HepG2 (cell line): ENCODE results near the gene BIRC6. TPM values are rescaled to one million over a fixed set of nuclear protein-coding genes. Genes with fewer than 3 reads are reported as not detected.

Experiments
- ARHGAP35 ChIP-seq: sonication (generic); formaldehyde crosslinking; IDR thresholded peaks from 2 replicates; pipeline ENCODE4 v1.9.0; 2022; ENCODE audit warnings: mild to moderate bottlenecking, inconsistent platforms, moderate library complexity, missing genetic modification reagents, borderline replicate concordance
- ATRX ChIP-seq: sonication (generic); formaldehyde crosslinking; IDR thresholded peaks from 2 replicates; pipeline ENCODE4 v1.4.0; 2020; ENCODE audit warnings: missing genetic modification reagents, borderline replicate concordance
- CBX5 ChIP-seq: sonication (generic); formaldehyde crosslinking; IDR thresholded peaks from 2 replicates; pipeline ENCODE4 v1.4.0; 2020; ENCODE audit warnings: missing genetic modification reagents, borderline replicate concordance
- HCFC1 ChIP-seq: fragments of 150-350 bp; IDR thresholded peaks from 2 replicates; pipeline ENCODE4 v1.6.1; 2014; ENCODE audit warnings: low read depth, low read length
- HIC2 ChIP-seq: sonication (generic); formaldehyde crosslinking; IDR thresholded peaks from 2 replicates; pipeline ENCODE4 v1.9.0; 2022; ENCODE audit warnings: low read depth, missing genetic modification reagents
- HOMEZ ChIP-seq: IDR thresholded peaks from 2 replicates; pipeline ENCODE4 v1.6.1; 2016; ENCODE audit warnings: low read depth
- ISL2 ChIP-seq: sonication (generic); formaldehyde crosslinking; IDR thresholded peaks from 2 replicates; pipeline ENCODE4 v1.5.0; 2020; ENCODE audit warnings: missing genetic modification reagents
- MAFK ChIP-seq, 2 experiments: IDR thresholded peaks in 1 of 2; conservative IDR thresholded peaks in 1 of 2; 2 replicates each; pipeline ENCODE4 v1.6.1; 2011; ENCODE audit warnings: improper control_type of control experiment in 2 of 2, low read length in 2 of 2
- MTA3 ChIP-seq: sonication (generic); formaldehyde crosslinking; IDR thresholded peaks from 2 replicates; pipeline ENCODE4 v1.4.0; 2020; ENCODE audit warnings: missing genetic modification reagents
- NR1H2 ChIP-seq: sonication (generic); formaldehyde crosslinking; IDR thresholded peaks from 2 replicates; pipeline ENCODE4 v1.8.1; 2022; ENCODE audit warnings: low read depth, missing genetic modification reagents, borderline replicate concordance
- SRSF4 ChIP-seq: fragments of 200-400 bp; formaldehyde crosslinking; IDR thresholded peaks from one replicate; pipeline ENCODE4 v1.6.1; 2018; ENCODE audit warnings: mild to moderate bottlenecking, low read depth, low read length, moderate library complexity; ENCODE audit not compliant: poor library complexity, severe bottlenecking
- ZBTB7B ChIP-seq: sonication (generic); formaldehyde crosslinking; IDR thresholded peaks from 2 replicates; pipeline ENCODE4 v1.4.0; 2020; ENCODE audit warnings: missing genetic modification reagents
- ZNF160 ChIP-seq: sonication (generic); formaldehyde crosslinking; IDR thresholded peaks from 2 replicates; pipeline ENCODE4 v1.8.0; 2022; ENCODE audit warnings: mild to moderate bottlenecking, inconsistent platforms, missing genetic modification reagents
- ZNF281 ChIP-seq: sonication (generic); formaldehyde crosslinking; IDR thresholded peaks from 2 replicates; pipeline ENCODE4 v1.4.0; 2020; ENCODE audit warnings: missing genetic modification reagents, borderline replicate concordance
- ZNF337 ChIP-seq: sonication (generic); formaldehyde crosslinking; IDR thresholded peaks from 2 replicates; pipeline ENCODE4 v1.5.1; 2020; ENCODE audit warnings: missing genetic modification reagents, low read depth, mild to moderate bottlenecking, borderline replicate concordance
- ZNF549 ChIP-seq: sonication (generic); formaldehyde crosslinking; IDR thresholded peaks from 2 replicates; pipeline ENCODE4 v1.5.0; 2020; ENCODE audit warnings: missing genetic modification reagents
- ZNF614 ChIP-seq: IDR thresholded peaks from 2 replicates; pipeline ENCODE4 v1.6.1; 2018; ENCODE audit warnings: missing biosample characterization, missing genetic modification reagents, inconsistent platforms, borderline replicate concordance
- ZNF850 ChIP-seq: sonication (generic); formaldehyde crosslinking; conservative IDR thresholded peaks from 2 replicates; pipeline ENCODE4 v1.9.0; 2021; ENCODE audit warnings: mild to moderate bottlenecking, missing genetic modification reagents
- polyA plus RNA-seq, 8 experiments: library from polyadenylated mRNA; depleted of rRNA in 3 of 8; stranded (reverse) in 7 of 8; unstranded in 1 of 8; fragments of >200 nt; fragmentation: Illumina TruSeq in 4 of 8; extraction: Trizol in 4 of 8; gene quantifications; 2 replicates each; pipeline versions ENCODE4 v1.2.1 to v1.2.3, GENCODE V29; 2011 to 2016; ENCODE audit warnings: low read depth in 4 of 8, missing spikeins in 1 of 8, mixed read lengths in 1 of 8; ENCODE audit not compliant: insufficient read depth in 1 of 8
- total RNA-seq, 5 experiments: library from RNA; depleted of rRNA; stranded (reverse); fragments of >200 nt; fragmentation: Illumina TruSeq; extraction: Trizol; gene quantifications; 2 replicates each; pipeline ENCODE4 v1.2.3, GENCODE V29; 2016; ENCODE audit warnings: low read depth in 1 of 5
- TF ChIP-seq, protein P1 (sequence below): IDR thresholded peaks from 2 replicates; pipeline ENCODE4 v1.6.1; 2012; ENCODE audit warnings: inconsistent platforms
- TF ChIP-seq, protein P2 (sequence below): sonication (generic); formaldehyde crosslinking; IDR thresholded peaks from 2 replicates; pipeline ENCODE4 v1.4.0; 2020; ENCODE audit warnings: missing genetic modification reagents, low read depth, mild to moderate bottlenecking, borderline replicate concordance
- TF ChIP-seq, protein P3 (sequence below): sonication (generic); formaldehyde crosslinking; IDR thresholded peaks from 2 replicates; pipeline ENCODE4 v1.4.0; 2020; ENCODE audit warnings: missing genetic modification reagents; ENCODE audit errors: not compliant biosample characterization

Gene BIRC6
- total and polyA plus RNA-seq, 2 of the 13 experiments (the other 11 are each of a cell fraction or from before 2014, with no cell fraction given), result 65.6 to 120 TPM

- no peak for TF ChIP-seq HIC2 (CRISPR knock-in tag)
- TF ChIP-seq ISL2, result peak; percentile 36; the same call in 1 of the 2 replicates
- TF ChIP-seq ATRX (CRISPR knock-in tag), result no peak
- peak; percentile 48; the same call in 1 of the 2 replicates for TF ChIP-seq HCFC1
- TF ChIP-seq ARHGAP35 (CRISPR knock-in tag), result no peak
- peak; percentile 83 for TF ChIP-seq ZNF614 (CRISPR knock-in tag)
- TF ChIP-seq, protein P1, sequence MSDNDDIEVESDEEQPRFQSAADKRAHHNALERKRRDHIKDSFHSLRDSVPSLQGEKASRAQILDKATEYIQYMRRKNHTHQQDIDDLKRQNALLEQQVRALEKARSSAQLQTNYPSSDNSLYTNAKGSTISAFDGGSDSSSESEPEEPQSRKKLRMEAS, result peak; percentile 99
- TF ChIP-seq, protein P2, sequence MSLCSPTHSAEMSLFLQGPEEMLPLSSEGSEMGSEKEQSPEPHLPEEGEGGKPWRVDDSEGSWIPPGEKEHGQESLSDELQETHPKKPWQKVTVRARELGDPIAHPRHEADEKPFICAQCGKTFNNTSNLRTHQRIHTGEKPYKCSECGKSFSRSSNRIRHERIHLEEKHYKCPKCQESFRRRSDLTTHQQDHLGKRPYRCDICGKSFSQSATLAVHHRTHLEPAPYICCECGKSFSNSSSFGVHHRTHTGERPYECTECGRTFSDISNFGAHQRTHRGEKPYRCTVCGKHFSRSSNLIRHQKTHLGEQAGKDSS, result peak; percentile 38; the same call in 1 of the 2 replicates
- TF ChIP-seq ZNF281 (CRISPR knock-in tag), result peak; percentile 5; the same call in 1 of the 2 replicates
- TF ChIP-seq ZNF850, result no peak
- no peak for TF ChIP-seq SRSF4
- no peak; the same call in 1 of the 2 replicates for TF ChIP-seq CBX5 (CRISPR knock-in tag)
- no peak for TF ChIP-seq ZNF160 (CRISPR knock-in tag)
- TF ChIP-seq HOMEZ (CRISPR knock-in tag), result peak; percentile 83
- TF ChIP-seq MAFK (conservative IDR thresholded peaks at IDR 0.05 in 1 of 2, IDR thresholded peaks at IDR 0.05 in 1 of 2; ENCODE audit: low read length in 2 of 2), result no peak
- no peak for TF ChIP-seq ZNF337 (CRISPR knock-in tag)
- TF ChIP-seq, protein P3, sequence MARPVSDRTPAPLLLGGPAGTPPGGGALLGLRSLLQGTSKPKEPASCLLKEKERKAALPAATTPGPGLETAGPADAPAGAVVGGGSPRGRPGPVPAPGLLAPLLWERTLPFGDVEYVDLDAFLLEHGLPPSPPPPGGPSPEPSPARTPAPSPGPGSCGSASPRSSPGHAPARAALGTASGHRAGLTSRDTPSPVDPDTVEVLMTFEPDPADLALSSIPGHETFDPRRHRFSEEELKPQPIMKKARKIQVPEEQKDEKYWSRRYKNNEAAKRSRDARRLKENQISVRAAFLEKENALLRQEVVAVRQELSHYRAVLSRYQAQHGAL (CRISPR knock-in tag), result peak; percentile 30
- no peak for TF ChIP-seq MTA3 (CRISPR knock-in tag)
- no peak for TF ChIP-seq NR1H2 (CRISPR knock-in tag)
- no peak for TF ChIP-seq ZNF549 (CRISPR knock-in tag)
- TF ChIP-seq ZBTB7B (CRISPR knock-in tag), result peak; percentile 75; the same call in 1 of the 2 replicates
Measured at GRCh38 chr2:32627814-32628579, 271.2 kb downstream of the BIRC6 start, which contains the start of gene TTC27 (continued).
